GM19328 (cell line): ENCODE data around the gene IFI30.
A peak's percentile ranks its signal among the peaks of the same experiment; 100 is the strongest.

Experiments used
- ATAC-seq: cut with Tn5 transposase; IDR thresholded peaks from one replicate; pipeline ENCODE4 v1.9.1; 2021; ENCODE audit warnings: mild to moderate bottlenecking, moderate library complexity; ENCODE audit not compliant: unreplicated experiment

Gene IFI30

DNA sequence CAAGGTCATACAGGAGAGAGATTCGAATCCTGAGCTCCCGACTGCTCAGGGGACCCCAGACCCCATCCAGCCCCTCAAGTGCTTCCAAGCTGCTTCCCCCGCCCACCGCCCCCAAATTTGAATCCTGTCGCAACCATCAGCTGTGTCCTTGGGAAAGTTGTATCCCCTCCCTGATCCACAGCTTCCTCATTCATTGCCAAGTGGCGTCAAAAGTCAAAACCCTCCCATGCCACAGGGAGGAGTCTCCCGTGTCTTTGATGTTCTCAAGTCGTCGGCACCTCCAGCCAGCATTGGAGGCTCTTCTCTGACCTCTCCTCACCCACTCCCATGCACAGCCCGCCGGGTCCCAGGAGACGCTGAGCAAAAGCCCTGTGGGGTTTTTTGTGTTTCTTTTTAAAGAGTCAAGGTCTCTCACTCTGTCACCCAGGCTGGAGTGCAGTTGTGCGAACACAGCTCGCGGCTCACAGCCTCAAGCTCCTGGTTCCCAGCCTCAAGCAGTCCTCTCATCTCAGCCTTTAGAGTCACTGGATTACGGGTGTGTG, 2.8 kb upstream of the IFI30 start:
- ATAC-seq: no peak

DNA sequence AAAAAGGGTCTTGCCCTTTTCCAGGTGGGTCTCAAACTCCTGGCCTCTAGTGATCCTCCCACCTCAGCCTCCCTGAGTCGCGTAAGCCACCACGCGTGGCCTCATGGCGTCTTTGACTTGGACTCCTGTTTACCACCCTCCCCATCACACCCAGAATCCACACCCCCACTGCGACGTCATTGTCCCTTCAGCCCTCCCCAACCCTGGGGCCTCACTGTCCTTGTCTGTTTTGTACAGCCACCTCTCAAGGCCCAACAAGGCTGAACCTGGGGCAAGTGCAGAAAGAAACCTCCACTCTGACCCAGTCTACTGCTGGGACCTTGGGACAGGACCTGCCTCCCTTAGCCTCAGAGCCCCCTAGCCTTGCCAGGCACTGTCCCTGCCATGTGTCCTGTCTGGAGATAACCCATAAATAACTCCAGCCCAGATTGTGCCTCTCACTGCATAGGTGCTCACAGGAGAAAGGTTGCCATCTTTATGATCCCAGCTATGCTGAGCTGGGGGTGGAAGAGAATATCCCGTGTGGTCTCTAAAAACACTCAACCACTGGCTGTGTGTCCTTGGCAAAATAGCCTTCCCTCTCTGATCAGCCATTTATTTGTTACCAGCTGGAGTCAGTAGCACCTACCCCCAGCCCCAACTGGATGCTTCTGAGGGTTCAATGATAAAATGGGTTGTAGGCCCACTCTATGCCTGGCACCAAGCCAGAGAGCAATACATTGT, 1.8 kb upstream of the IFI30 start:
- ATAC-seq: no peak

DNA sequence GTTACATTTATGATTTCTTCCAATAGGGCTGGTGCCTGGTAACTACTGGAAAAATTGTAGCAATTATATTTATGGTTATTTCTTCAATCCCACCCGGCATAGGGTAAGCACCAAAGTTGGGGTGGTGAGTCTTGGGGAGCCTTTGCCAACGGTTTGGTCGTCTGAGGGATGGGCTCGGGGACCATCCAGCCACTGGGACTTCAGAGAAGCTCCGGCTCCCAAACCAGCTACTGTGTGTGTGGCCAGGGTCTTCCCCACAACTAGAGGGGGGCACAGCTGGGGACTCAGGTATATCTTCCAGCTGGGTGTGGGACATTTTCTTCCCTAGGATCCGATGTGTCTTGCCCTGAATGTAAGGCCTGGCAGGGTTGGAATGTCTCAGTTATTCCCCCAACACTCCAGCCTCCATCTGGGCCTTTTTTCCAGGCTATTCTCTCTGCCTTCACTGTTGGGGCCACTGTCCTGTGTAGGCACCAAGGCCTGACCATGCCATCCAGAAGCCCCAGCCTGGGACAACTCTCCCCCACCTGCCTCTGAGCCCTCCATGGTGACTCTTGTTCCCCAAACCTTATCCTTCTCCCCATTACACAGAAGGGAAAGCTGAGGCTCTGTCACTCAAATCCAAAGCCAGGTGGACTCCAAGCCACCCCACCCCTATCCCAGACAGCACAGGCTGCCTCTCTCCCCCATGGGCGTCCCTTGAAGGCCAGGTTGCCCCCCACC, 1.1 kb upstream of the IFI30 start:
- ATAC-seq: no peak

DNA sequence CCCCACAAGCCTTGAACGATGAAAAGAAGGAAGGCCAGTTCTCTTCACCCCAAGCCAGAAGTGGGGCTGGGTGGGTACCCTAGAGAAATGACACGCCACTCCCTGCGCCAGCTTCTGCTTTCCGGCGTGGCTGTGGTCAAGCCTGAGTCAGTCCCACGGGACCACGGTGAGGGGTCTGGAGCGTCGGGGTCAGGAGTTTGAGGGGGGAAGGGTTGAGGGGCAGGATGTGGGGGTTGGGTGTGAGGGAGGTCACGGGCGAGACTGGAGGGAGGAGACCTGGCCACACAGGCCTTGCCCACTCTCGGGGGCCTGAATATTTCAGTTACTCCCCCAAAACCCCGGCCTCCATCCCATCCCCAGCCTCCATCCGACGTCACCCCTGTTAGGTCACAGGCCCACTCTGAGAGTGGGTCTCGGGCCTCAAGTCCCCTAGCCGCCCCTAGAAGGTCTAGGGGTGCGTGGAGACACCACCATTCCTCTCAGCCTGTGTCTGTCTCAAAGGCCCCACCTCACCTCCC, 500 bp upstream of the IFI30 start:
- no peak for ATAC-seq

DNA sequence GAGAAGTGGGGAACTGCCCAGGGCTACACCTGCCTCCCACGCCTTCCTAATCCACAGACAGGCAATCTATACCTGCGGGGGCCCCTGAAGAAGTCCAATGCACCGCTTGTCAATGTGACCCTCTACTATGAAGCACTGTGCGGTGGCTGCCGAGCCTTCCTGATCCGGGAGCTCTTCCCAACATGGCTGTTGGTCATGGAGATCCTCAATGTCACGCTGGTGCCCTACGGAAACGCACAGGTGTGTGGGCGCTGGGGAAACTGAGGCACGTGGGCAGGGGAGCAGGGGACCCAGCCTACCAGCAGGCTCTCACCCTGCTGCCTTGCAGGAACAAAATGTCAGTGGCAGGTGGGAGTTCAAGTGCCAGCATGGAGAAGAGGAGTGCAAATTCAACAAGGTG, 1.4 kb downstream of the IFI30 start:
- ATAC-seq: no peak

DNA sequence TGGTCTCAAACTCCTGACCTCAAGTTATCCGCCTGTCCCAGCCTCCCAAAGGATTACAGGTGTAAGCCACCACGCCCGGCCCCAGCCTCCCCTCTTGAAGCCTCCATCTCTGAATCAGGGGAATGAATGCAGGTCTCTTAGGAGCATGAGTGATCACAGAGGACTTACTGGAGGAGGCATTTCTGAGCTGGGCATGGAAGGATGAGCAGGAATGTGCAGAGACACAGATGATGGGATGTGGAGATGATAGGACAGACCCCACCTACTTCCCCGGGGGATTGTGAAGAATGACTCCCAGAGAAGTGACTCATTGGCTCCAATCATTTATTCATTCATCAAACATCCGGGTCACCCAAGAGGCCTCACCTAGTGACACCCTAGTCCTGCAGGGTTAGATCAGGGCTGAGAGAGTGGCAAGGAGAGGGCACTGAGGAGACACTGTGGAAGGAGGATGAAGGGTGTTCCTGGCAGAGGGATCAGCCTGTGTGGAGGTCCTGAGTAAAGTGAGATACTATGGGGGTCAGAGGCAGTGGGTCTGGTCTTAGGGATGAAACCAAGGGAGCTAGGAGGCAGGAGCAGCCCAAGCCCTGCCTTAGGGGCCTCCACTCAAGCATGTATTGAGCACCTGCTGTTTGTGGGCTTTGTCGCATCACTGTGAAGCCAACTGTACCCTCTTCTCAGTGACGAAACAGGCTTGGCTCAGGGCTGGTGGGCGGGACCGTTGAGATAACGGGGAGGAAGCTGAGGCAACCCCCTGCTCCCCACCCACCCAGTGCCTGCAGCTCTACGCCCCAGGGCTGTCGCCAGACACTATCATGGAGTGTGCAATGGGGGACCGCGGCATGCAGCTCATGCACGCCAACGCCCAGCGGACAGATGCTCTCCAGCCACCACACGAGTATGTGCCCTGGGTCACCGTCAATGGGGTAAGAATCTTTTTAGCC, 3.0 kb downstream of the IFI30 start:
- ATAC-seq: no peak

DNA sequence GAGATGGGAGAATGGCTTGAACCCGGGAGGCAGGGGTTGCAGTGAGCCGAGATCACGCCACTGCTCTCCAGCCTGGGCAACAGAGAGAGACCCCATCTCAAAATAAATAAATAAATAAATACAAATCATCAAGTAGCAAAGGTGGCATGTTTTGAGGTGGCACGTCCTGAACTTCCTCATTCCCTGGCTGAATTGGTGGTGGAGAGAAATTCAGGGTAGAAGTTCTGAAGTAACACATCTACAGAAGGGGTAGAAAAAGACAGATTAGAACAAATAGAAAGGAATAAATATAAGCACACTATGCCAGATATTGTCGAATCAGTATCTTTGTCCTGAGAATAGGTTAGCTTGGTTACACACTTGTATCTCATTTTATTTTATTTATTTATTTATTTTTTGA, 6.3 kb downstream of the IFI30 start:
- ATAC-seq: no peak

DNA sequence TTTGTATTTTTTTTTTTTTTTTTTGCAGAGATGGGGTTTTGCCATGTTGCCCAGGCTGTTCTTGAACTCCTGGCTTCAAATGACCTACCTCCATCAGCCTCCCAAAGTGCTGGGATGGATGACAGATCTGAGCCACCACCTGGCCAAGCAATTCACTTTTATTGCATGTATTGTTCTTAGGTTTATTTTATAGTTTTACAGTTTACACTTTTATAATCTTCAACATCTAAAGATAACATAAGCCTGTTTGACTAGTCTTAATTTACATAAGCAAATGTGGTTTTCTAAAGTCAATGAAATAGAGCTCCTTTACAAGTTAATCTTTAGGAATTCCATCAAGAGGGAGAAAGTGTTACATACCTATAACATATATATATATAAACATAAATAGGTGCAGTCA, 9.9 kb downstream of the IFI30 start:
- ATAC-seq: no peak

DNA sequence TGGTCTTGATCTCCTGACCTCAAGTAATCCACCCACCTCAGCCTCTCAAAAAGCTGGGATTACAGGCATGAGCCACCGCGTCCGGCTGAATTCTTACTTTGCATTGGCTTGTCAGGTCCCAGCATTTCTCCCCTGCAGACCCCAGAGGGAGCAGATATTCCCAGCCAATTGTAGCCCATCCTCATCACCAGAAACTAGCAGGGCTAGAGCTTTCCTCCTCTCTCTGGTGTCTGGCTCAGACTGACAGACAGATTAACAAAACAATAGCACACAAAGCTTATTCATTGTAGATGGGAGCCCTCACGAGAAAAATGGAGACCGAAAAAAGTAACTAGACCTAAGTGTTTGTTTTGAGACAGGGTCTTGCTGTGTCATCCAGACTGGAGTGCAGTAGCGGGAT, 11.9 kb downstream of the IFI30 start:
- ATAC-seq: no peak

DNA sequence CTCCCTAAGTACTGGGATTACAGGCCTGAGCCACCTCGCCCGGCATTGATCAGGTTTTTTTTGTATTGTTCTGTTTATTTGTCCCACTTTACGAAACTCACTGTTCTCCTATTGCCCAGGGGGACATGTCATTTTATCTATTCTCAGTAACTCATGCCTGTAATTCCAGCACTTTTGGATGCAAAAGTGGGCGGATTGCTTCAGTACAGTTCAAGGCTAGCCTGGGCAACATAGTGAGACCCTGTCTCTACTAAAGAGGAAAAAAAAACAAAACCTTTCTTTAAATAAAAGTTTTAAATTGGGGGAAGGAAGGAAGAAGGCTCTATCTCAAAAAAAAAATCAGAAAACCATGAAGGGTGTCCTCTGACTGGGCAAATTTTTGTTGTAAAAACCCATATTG, 16.7 kb downstream of the IFI30 start:
- no peak for ATAC-seq

DNA sequence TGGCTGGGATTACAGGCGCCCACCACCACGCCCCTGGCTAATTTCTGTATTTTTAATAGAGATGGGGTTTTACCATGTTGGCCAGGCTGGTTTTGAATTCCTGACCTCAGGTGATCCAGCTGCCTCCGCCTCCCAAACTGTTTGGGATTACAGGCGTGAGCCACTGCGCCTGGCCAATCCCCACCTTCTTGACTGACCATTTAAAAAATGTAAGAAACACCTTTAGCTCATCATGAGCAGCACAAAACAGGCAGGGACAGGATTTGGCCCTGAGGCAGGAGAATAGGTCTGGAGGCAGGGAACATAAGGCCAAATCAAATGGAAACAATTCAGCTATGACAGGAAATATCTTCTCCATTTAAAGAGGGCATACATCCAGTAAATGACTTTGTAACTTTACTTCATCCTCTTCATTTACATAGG, 18.0 kb downstream of the IFI30 start:
- ATAC-seq: no peak

DNA sequence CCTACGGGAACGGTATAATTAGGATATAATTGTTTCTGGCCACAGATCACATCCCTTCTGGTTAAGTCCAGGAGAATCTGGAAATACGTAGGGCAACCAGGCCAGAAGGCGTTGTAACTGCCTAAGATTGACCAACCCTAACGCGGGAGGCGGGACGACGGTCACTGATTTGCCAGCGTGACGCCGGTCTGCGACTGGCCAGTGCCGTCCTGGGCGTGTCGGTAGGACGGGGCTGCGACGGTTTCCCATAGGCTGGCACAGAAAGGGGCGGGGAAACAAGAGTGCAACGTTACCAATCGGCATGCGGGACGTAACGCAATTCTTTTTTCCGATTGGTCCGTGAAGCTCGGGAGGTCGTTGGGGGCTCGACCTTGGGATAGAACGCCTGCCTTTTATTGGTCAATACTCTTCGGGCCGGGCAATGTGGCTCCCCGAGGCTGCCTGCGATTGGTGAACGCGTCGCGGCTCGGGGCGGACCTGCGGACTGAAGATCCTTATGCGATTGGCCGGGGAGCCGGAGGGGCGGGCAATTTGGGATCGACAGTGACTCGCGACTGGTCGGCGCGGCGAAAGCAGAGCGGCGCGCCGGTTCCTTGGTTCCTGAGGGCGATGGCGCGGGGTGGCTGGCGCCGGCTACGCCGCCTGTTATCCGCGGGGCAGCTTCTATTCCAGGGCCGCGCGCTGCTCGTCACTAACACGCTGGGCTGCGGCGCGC, 19.2 kb downstream of the IFI30 start, which contains the start of gene MPV17L2:
MPV17L2 (plus strand) TSS at position 546 of the 715 bp plus-strand sequence; CDS start at position 610, 64 bp downstream.
- peak; percentile 92 for ATAC-seq

DNA sequence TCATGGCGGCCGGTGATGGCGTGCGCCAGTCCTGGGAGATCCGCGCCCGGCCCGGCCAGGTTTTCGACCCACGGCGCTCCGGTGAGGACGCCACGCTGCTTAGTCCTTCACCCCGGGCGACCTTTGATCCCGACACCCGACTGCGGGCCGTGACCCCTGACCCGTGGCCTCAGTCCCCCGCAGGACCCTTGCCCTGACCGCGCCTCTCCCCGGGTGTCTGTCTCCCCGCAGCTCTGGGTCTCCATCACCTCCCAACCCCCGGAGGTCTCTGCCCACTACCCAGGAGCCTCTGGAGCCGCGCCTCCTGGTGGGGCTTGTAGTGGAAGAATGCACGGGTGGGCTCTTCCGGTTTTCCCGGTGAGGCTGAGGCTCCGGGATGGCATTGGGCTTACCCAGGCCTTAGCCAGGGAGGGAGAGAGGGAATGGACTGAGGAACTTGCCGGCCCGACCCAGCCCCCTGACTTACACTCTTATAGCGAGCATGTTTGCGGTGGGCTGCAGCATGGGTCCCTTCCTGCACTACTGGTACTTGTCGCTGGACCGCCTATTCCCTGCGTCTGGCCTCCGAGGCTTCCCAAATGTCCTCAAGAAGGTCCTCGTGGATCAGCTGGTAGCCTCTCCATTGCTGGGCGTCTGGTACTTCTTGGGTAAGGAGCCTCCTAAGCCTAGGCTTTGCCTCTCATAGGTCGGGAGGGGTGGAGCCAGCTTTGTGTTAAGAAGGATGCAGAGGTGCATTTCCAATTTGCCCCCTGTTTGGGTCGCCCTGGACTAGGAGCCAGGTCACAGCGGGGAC, 20.0 kb downstream of the IFI30 start:
- ATAC-seq: no peak

DNA sequence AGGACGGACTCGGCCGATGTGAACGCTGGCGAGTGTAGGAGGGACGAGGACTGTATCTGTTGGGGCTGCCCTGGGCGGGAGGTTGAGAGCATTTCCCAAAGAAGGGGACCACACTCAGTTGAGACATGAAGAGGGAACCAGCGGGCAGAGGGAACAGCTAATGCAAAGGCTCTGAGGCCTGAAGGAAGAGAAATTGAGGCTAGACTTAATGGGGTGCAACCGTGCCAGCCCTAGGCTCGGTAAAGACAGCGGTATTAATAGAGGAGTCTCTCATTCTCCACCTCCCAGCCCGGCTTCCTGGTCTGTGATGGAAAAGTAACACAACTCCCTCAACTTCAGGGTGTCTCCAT, 20.5 kb downstream of the IFI30 start:
- ATAC-seq: no peak

DNA sequence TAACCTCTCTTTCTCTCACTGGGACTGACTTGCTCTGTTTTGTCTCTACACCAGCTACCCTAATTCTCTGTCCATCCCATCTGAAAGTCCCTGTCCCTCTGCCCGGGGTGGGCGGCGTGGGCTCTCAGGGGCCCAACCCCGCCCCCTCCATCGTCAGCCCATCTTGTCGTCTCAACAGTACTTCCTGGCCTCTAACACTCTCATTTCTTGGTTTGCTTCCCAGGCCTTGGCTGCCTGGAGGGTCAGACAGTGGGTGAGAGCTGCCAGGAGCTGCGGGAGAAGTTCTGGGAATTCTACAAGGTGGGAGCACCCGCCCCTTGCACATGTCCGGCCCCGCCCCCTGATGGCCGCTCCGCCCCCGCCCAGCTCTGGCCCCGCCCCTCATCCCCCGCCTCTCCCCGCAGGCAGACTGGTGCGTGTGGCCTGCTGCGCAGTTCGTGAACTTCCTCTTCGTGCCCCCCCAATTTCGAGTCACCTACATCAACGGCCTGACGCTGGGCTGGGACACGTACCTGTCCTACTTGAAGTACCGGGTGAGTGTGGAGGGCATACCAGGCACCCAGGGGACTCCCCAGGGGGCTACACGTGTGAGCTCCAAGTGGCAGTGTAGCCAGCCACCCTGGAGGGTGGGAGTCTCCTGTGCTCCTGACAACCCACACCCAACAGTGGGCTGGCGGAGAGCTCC, 21.1 kb downstream of the IFI30 start:
- no peak for ATAC-seq

DNA sequence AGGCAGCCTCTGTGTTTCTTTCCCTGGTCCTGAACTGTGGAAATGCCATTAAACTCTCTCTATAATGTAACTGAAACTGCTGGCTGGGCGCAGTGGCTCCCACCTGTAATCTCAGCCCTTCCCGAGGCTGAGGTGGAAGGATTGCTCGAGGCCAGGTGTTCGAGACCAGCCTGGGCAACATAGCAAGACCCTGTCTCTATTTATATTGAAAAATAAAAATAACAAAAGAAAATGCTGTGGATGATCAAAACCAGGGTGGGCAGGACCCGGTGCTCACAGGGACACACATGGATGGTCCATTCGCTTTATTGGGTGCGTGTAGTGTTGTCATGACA, 22.9 kb downstream of the IFI30 start:
- ATAC-seq: no peak

DNA sequence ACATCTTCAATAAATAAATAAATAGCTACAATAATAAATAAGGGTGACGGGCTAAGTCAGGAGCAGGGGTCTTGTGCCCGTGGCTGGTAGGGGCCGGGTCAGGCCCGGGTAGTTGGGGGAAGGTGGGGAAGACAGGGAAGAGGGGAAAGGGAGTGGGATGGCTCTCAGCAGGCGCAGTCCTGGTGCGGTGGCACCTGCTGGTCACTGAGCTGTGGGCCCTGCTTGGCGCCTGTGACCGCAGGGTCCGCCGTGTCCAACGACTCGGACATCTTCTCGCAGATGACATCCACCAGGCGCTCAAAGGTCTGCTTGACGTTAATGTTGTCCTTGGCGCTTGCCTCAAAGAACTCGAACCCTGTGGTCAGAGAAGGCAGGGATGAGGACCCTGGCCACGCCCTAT, 23.7 kb downstream of the IFI30 start:
- no peak for ATAC-seq

DNA sequence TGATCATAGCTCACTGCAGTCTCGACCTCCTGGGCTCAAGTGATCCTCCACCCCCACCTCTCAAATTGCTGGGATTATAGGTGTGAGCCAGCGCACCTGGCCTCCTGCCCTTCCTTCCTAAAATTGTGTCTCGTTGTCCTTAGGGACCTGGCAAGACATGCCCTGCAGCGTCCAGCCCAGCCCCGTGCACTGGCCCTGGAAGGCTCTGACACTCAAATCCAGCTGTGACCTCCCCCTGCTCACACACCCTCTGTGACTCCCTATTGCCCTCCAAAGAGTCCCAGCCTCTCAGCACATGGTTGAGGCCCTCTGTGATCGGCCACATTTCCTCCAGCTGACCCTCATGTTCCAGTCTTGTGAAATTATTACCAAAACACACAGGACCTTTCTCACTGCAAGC, 24.3 kb downstream of the IFI30 start:
- no peak for ATAC-seq

DNA sequence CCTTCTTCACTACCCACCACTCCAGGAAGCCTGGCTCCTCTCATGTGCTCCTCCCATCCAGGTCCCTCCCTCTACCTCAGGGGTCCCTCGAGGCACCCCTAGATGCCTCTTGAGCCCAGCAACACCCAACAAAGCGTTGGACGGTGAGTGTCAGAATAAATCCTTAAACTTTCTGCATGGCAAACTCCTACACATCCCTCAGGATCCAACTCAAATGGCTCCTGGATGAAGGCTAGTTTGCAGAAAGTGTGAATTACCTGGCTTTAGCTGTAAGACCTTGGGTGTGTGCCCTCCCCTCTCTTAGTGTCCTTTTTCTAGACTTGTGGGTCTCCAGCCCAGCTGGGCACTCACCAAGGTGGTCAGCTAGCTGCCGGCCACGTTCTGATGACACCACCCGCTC, 24.8 kb downstream of the IFI30 start:
- no peak for ATAC-seq
